ENCODE measurements around the gene DDAH2.
A peak's percentile ranks its signal among the peaks of the same experiment; 100 is the strongest.

Gene DDAH2

GRCh38 chr6:31728767-31729514 is at the start of gene DDAH2:
TSS of gene DDAH2 (minus strand) at chr6:31729299. CDS start at chr6:31729161, 138 bp downstream.
- no peak for DNase-seq (ENCODE audit: low read depth)

- no peak for DNase-seq (ENCODE audit: low read depth)
Observed at GRCh38 chr6:31778193-31778592, 49.1 kb upstream of the DDAH2 start.

- no peak for DNase-seq (ENCODE audit: low read depth)
Observed at GRCh38 chr6:31777667-31778050, 48.6 kb upstream of the DDAH2 start.

- DNase-seq (ENCODE audit: low read depth): peak; percentile 53
Observed at GRCh38 chr6:31776989-31777666, 48.0 kb upstream of the DDAH2 start, which contains the start of gene VWA7. TSS of gene VWA7 (minus strand) at chr6:31777328. CDS start at chr6:31776779, 549 bp downstream.

GRCh38 chr6:31776485-31776988 is 47.4 kb upstream of the DDAH2 start:
- no peak for DNase-seq (ENCODE audit: low read depth)

- DNase-seq (ENCODE audit: low read depth): no peak
Observed at GRCh38 chr6:31775633-31776484, 46.8 kb upstream of the DDAH2 start.

- no peak for DNase-seq (ENCODE audit: low read depth)
Observed at GRCh38 chr6:31775184-31775583, 46.1 kb upstream of the DDAH2 start.

GRCh38 chr6:31771992-31772358 is 42.9 kb upstream of the DDAH2 start:
- no peak for DNase-seq (ENCODE audit: low read depth)

GRCh38 chr6:31770860-31771259 is 41.8 kb upstream of the DDAH2 start:
- no peak for DNase-seq (ENCODE audit: low read depth)

GRCh38 chr6:31769684-31770371 is 40.7 kb upstream of the DDAH2 start:
- peak; percentile 75 for DNase-seq (ENCODE audit: low read depth)

GRCh38 chr6:31768363-31769257 is 39.5 kb upstream of the DDAH2 start:
- no peak for DNase-seq (ENCODE audit: low read depth)

- DNase-seq (ENCODE audit: low read depth): no peak
Observed at GRCh38 chr6:31767096-31767645, 38.1 kb upstream of the DDAH2 start.

- DNase-seq (ENCODE audit: low read depth): no peak
Observed at GRCh38 chr6:31765910-31766794, 37.1 kb upstream of the DDAH2 start.

- no peak for DNase-seq (ENCODE audit: low read depth)
Observed at GRCh38 chr6:31765559-31765909, 36.4 kb upstream of the DDAH2 start.

GRCh38 chr6:31764198-31764597 is 35.1 kb upstream of the DDAH2 start:
- DNase-seq (ENCODE audit: low read depth): no peak

GRCh38 chr6:31763619-31763940 is 34.5 kb upstream of the DDAH2 start:
- no peak for DNase-seq (ENCODE audit: low read depth)

GRCh38 chr6:31762878-31763618 is 33.9 kb upstream of the DDAH2 start:
- no peak for DNase-seq (ENCODE audit: low read depth)

GRCh38 chr6:31762356-31762755 is 33.3 kb upstream of the DDAH2 start, which contains the start of gene SAPCD1:
TSS of gene SAPCD1 (plus strand) at chr6:31762656. CDS start at chr6:31763055, 399 bp downstream.
- no peak for DNase-seq (ENCODE audit: low read depth)

- no peak for DNase-seq (ENCODE audit: low read depth)
Observed at GRCh38 chr6:31761343-31761742, 32.2 kb upstream of the DDAH2 start.

All from activated T-cell treated with anti-CD3 and anti-CD28 coated beads for 1 hour (primary cell).